GM23248 (cell line): ENCODE measurements around the gene DYSF. TPM values are rescaled to one million over a fixed set of nuclear protein-coding genes. Genes with fewer than 3 reads are reported as not detected.

Experiments used
- DNase-seq: peaks from one replicate; pipeline ENCODE4 v3.0.0-alpha.2; 2015
- H2AFZ ChIP-seq: fragments of 200-600 bp; sonication (generic); 2 replicates; pipeline ENCODE4 v1.6.1; 2016; ENCODE audit warnings: antibody characterized with exemption
- H3F3A ChIP-seq: fragments of 200-600 bp; sonication (generic); 2 replicates; pipeline ENCODE4 v1.6.1; 2016; ENCODE audit warnings: mild to moderate bottlenecking, antibody characterized with exemption, mixed run types; ENCODE audit not compliant: insufficient read depth
- H3K27ac ChIP-seq: fragments of 200-600 bp; sonication (generic); 2 replicates; pipeline ENCODE4 v1.5.1; 2016; ENCODE audit warnings: mild to moderate bottlenecking
- H3K27me3 ChIP-seq: fragments of 200-600 bp; sonication (generic); replicated peaks from 2 replicates; pipeline ENCODE4 v1.6.1; 2016; ENCODE audit warnings: mild to moderate bottlenecking; ENCODE audit not compliant: insufficient read depth
- H3K36me3 ChIP-seq: fragments of 200-600 bp; sonication (generic); 2 replicates; pipeline ENCODE4 v1.6.1; 2016; ENCODE audit warnings: low read depth, mild to moderate bottlenecking
- H3K4me1 ChIP-seq: fragments of 200-600 bp; sonication (generic); 2 replicates; pipeline ENCODE4 v1.6.1; 2016; ENCODE audit warnings: mild to moderate bottlenecking; ENCODE audit not compliant: insufficient read depth
- H3K4me2 ChIP-seq: fragments of 200-600 bp; sonication (generic); one replicate; pipeline ENCODE4 v1.6.1; 2016; ENCODE audit warnings: mild to moderate bottlenecking; ENCODE audit not compliant: unreplicated experiment
- H3K4me3 ChIP-seq: fragments of 200-600 bp; sonication (generic); 2 replicates; pipeline ENCODE4 v1.5.1; 2016; ENCODE audit warnings: mild to moderate bottlenecking
- H3K79me2 ChIP-seq: fragments of 200-600 bp; sonication (generic); 2 replicates; pipeline ENCODE4 v1.6.1; 2016; ENCODE audit warnings: mild to moderate bottlenecking; ENCODE audit not compliant: insufficient read depth
- H3K9ac ChIP-seq: fragments of 200-600 bp; sonication (generic); 2 replicates; pipeline ENCODE4 v1.6.1; 2016; ENCODE audit warnings: mild to moderate bottlenecking
- H3K9me2 ChIP-seq: fragments of 200-600 bp; sonication (generic); 2 replicates; pipeline ENCODE4 v1.6.1; 2016; ENCODE audit warnings: mixed run types, mild to moderate bottlenecking, moderate library complexity; ENCODE audit not compliant: insufficient read depth
- H3K9me3 ChIP-seq: fragments of 200-600 bp; sonication (generic); one replicate; pipeline ENCODE4 v1.6.1; 2017; ENCODE audit warnings: low read depth
- H4K20me1 ChIP-seq: fragments of 200-600 bp; sonication (generic); 2 replicates; pipeline ENCODE4 v1.6.0; 2016; ENCODE audit not compliant: insufficient read depth
- EZH2 ChIP-seq: fragments of 200-600 bp; sonication (generic); IDR thresholded peaks from 2 replicates; pipeline ENCODE4 v1.6.1; 2018; ENCODE audit warnings: antibody characterized with exemption, mild to moderate bottlenecking; ENCODE audit not compliant: insufficient read depth, poor library complexity, severe bottlenecking
- EZH2phosphoT487 ChIP-seq: fragments of 200-600 bp; sonication (generic); IDR thresholded peaks from 2 replicates; pipeline ENCODE4 v1.6.1; 2018; ENCODE audit warnings: antibody characterized with exemption, moderate library complexity, mild to moderate bottlenecking, low read depth; ENCODE audit not compliant: insufficient read depth
- WGBS, 2 experiments: methylation state at CpG; one replicate each; pipeline ENCODE4 v1.1.6; 2015 to 2017; ENCODE audit warnings: low lambda C conversion rate in 2 of 2, low coverage in 1 of 2; ENCODE audit errors: missing lambda C conversion rate in 2 of 2; 5-methylcytosine and 5-hydroxymethylcytosine counted together
- in situ Hi-C: fragments of 300-500 bp; cut with MboI; formaldehyde crosslinking; loops from 2 replicates; pipeline ENCODE4 v1.15.0; 2020
- polyA plus RNA-seq: library from polyadenylated mRNA; unstranded; fragments of >200 nt; fragmentation: Nextera tagmentation; extraction: Ambion mirVana; gene quantifications from 2 replicates; pipeline ENCODE4 v1.2.1, GENCODE V29; 2016
- total RNA-seq: library from RNA; depleted of rRNA; stranded (reverse); fragments of >200 nt; shearing (Covaris generic); gene quantifications from 2 replicates; pipeline ENCODE4 v1.2.3, GENCODE V29; 2014; rRNA removed

Gene DYSF
- total and polyA plus RNA-seq, 2 experiments from 2014 or later = 0.25 to 0.54 TPM

- in situ Hi-C loops = no loop called here
- DNase-seq = no peak
- WGBS, 2 experiments = 82 to 88% methylated on average over 17 of the region's 17 CpGs
- H3K27me3 ChIP-seq = no peaks in the 10 kb centered on the region
- 0 out of 2 replicates have a peak, but pooled peaks cover 9% of the 10 kb centered on the region for H3K4me1 ChIP-seq
- no peak overlapping the region for H3K4me2 ChIP-seq
- no peaks in the 10 kb centered on the region for H3K36me3 ChIP-seq
- H3K4me3 ChIP-seq = no peak overlapping the region
- no peaks in the 10 kb centered on the region for H3K79me2 ChIP-seq
- H3K9ac ChIP-seq = no peak overlapping the region
- no peaks in the 10 kb centered on the region for H3K9me3 ChIP-seq
- H4K20me1 ChIP-seq = no peaks in the 10 kb centered on the region
- TF ChIP-seq EZH2 (no peak), EZH2phosphoT487 (no peak)
- H2AFZ ChIP-seq = no peak overlapping the region
- peaks cover 5% of the 10 kb centered on the region; the same call in 1 of the 2 replicates for H3F3A ChIP-seq
- no peaks in the 10 kb centered on the region for H3K9me2 ChIP-seq
- H3K27ac ChIP-seq = no peak overlapping the region
Observed at GRCh38 chr2:71730785-71731383, 277.5 kb downstream of the DYSF start.

GRCh38 chr2:71734620-71735019, 281.3 kb downstream of the DYSF start:
- Histone ChIP-seq H3K27me3 (no peaks in the 10 kb centered on the region), H3F3A (no peaks in the 10 kb centered on the region), H3K27ac (no peak overlapping the region), H3K4me3 (no peak overlapping the region), H3K4me1 (no peaks in the 10 kb centered on the region), H3K9me2 (no peaks in the 10 kb centered on the region), H3K36me3 (no peaks in the 10 kb centered on the region), H3K9ac (no peak overlapping the region), H3K4me2 (no peak overlapping the region), H3K9me3 (no peaks in the 10 kb centered on the region), H2AFZ (no peak overlapping the region), H4K20me1 (no peaks in the 10 kb centered on the region), H3K79me2 (no peaks in the 10 kb centered on the region)
- in situ Hi-C loops = no loop called here
- no peak for DNase-seq
- TF ChIP-seq EZH2 = no peak
- TF ChIP-seq EZH2phosphoT487 = no peak

GRCh38 chr2:71735676-71736075, 282.3 kb downstream of the DYSF start:
- 87 to 100% methylated on average over 1 of the region's 1 CpG for WGBS, 2 experiments
- H3K36me3 ChIP-seq = no peaks in the 10 kb centered on the region
- no peak overlapping the region for H3K27ac ChIP-seq
- no peak overlapping the region for H3K4me3 ChIP-seq
- no peak overlapping the region for H3K9ac ChIP-seq
- H3K4me1 ChIP-seq = no peaks in the 10 kb centered on the region
- in situ Hi-C loops = no loop called here
- TF ChIP-seq EZH2phosphoT487 (no peak), EZH2 (no peak)
- no peaks in the 10 kb centered on the region for H3K79me2 ChIP-seq
- H2AFZ ChIP-seq = no peak overlapping the region
- no peaks in the 10 kb centered on the region for H3K9me2 ChIP-seq
- no peak for DNase-seq
- no peaks in the 10 kb centered on the region for H3F3A ChIP-seq
- no peaks in the 10 kb centered on the region for H3K27me3 ChIP-seq
- H3K4me2 ChIP-seq = no peak overlapping the region
- H3K9me3 ChIP-seq = no peaks in the 10 kb centered on the region
- H4K20me1 ChIP-seq = no peaks in the 10 kb centered on the region

Other genes starting within 250 kb of the DYSF start
- under 0.01 TPM in 2 replicates for gene PAIP2B, start 226.5 kb upstream of the DYSF start, total RNA-seq
- gene PAIP2B, start 226.5 kb upstream of the DYSF start, polyA plus RNA-seq = 0.10 and 0.11 TPM in 2 replicates
- gene ZNF638, start 121.8 kb upstream of the DYSF start, total RNA-seq = 75.0 and 83.0 TPM in 2 replicates
- 43.5 and 44.0 TPM in 2 replicates for gene ZNF638, start 121.8 kb upstream of the DYSF start, polyA plus RNA-seq